Erythroblast (primary cell): ENCODE data around the gene C6orf163.

ENCODE experiments used
- GATA1 ChIP-seq: IDR thresholded peaks from 2 replicates; pipeline ENCODE4 v1.6.1; 2011; ENCODE audit warnings: low read depth, mild to moderate bottlenecking, control low read depth, low read length, moderate library complexity
- POLR2A ChIP-seq: IDR thresholded peaks from 2 replicates; pipeline ENCODE4 v1.6.1; 2011; ENCODE audit warnings: mild to moderate bottlenecking, low read length

- TF ChIP-seq POLR2A, result no peak
- no peak for TF ChIP-seq GATA1
Measured at GRCh38 chr6:87407561-87407900, 62.9 kb downstream of the C6orf163 start.
